Activated CD4-positive, alpha-beta T cell treated with anti-CD3 and anti-CD28 coated beads, Interleukin-2, amount 50 U/mL, for 1 hour (primary cell): Measurements from ENCODE around the gene PWP2.
A peak's percentile ranks its signal among the peaks of the same experiment; 100 is the strongest.
"Not testable (repeated sequence)": the region's sequence is repeated elsewhere in the genome, so short reads cannot be mapped to it uniquely, and the experiment has no call there.

Source experiments
- DNase-seq: peaks from one replicate; pipeline ENCODE4 v3.0.0-alpha.2; 2020

PWP2 gene

DNA sequence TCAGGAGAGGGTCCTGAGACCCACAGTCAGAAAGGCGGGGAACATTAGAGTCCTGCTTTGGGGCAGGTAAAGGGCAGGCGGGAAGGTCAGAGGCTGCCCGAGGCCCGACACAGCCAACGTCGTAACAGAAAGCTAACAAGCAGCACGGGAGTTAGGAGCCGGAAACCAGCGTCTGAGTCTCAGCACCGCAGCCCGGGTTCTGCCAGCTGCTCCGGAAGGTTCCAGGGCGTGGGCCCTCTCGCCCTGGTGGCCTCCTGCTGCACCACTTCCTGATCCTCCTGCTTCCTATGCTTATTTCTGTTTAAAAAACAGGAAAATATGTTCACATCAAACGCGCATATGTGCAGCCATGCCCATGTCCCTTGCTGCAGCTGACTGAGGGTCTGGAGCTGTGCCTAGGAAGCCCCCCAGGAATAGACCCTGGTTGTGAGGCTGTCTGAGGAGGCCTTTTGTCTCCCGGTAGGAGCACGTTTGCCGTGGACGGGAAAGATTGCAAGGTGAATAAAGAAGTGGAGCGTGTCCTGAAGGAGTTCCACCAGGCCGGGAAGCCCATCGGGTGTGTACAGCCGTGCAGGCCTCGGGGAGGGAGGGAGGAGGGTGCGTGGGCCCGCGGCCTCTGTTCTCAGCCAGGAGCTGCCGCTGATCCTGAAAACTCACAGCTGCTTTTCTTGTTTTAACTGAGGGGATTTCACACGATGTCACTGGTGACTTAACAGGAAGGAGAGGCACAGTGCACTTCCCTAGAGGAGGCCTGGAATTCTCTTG lies 32.8 kb downstream of the PWP2 start:
- DNase-seq: peak; percentile 0

DNA sequence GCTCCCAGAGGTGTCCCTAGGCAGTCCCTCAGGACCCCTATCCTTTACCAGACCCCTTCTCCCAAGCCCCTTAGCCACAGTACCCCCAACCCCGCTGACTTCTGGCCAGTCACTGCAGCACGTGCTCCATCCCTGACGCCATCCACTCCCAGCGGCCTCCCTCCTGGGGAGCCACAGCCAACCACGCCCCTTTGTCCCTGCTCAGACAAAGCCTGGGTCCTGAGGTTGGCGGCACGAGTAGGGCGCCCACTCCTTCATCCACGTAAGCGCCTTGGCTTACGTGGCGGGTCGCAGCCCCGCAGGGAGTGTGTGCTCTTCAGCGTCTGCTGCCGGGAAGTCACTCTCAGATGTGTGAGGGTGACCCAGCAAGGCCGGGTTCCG lies 33.3 kb downstream of the PWP2 start:
- DNase-seq: not testable (repeated sequence)

DNA sequence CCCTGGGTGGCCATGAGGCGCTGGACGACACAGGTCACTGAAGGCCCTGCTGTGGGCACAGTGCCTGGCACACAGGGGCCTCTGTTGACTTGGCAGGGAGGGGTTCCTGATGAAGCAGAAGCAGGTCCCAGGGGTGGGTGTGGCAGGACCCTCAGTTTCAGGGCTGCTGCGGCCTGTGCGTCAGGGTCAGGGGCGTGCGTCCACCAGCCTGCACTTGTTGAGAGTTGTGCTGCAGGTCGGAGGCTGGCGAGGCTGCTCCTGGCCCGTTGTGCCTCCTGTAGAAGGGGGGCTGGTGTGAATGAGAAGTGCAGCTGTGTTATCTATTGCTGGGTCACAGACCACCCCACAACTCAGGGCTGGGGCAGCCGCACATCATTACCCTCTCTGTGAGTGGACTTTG lies 35.3 kb downstream of the PWP2 start:
- DNase-seq: not testable (repeated sequence)

DNA sequence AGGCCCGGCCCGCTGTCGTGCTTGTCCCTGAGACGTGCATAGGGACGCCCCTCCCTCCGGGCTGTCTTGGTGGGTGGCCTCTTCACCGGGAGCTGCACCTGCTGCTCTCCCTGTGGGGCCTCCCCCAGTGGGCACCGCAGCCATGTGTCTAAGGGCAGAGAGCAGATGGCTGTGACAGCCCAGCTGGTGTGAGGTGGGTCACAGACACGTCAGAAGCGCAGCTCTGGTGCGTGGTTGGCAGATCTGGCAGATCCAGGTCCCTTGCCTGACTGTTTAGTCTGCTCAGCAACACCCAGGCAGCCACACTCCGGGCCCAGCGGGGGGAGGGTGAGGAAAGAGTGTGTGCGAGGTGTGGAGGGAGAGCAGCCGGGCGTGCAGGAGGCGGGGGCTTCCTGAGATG lies 36.2 kb downstream of the PWP2 start:
- DNase-seq: not testable (repeated sequence)

DNA sequence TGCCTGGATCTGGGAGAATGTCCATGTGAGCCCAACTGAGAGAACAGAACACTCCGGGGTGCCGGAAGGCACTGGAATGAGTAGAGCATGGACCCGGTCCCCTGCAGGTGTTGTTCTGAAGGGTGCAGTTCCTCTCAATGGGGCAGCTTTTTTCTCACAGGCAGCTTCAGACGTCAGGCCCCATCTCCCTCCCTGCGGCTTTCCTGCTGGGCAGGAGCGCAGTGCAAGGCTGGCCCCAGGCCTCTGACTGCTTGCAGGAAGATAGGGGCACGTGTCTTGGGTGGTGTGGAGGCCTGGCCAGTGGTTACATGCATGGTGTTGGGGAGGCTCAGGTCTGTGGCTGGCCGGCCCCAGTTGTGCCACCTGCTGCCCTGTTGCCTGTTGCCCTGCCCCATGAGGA lies 36.8 kb downstream of the PWP2 start:
- not testable (repeated sequence) for DNase-seq

DNA sequence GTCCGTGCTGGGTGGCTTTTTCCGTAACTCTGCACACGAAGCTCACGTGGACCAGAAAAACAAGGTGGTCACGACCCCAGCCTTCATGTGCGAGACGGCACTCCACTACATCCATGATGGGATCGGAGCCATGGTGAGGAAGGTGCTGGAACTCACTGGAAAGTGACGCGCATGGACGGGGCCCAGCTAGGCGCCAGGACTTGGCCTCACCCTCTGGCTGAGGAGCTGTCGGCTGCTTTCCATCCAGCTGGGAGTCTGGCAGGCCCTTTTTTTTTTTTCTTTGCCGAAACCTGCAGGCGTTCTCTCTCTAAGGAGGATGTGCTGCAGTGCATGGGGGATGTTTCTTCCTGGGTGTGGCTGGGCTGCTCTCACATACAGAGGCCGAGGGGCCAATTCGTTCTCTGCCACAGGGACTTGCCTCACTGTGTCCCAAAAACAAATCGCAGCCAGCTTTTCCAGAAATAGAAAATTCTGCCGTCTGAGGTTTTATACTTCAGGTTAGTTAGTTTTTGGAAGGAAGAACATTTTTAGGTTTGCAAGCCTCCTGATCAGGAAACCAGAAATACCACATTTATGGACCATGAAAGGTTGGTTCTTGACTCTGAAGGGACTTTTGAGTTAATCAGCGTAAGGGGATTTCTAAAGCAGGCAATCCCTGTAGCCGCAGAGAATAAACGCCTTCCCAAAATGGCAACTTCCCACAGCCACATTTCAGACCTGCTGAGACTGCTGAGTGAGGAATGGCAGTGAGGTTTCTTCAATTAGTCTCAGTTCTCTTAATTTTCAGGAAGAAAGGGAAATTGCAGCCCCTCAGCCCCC lies 37.8 kb downstream of the PWP2 start:
- DNase-seq: not testable (repeated sequence)

DNA sequence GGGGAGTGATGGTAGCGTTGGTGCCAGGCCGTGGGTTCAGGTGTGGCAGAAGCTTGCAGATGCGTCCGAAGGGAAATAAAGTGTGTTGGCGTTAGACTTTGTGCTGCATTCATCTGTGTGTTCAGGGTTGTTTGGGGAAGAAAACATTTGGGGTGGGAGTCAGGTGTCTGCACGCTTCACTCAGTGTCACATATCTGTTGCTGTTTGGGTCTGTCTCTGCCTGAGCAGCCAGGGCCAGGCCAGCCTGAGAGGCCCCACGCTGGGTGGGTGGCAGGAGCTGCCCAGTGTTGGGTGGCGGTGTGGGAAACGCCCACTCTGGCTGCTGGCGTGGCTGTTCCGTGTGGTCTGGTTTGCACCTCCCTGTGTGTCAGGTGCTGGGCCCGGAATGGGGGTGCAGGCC lies 38.4 kb downstream of the PWP2 start:
- not testable (repeated sequence) for DNase-seq

DNA sequence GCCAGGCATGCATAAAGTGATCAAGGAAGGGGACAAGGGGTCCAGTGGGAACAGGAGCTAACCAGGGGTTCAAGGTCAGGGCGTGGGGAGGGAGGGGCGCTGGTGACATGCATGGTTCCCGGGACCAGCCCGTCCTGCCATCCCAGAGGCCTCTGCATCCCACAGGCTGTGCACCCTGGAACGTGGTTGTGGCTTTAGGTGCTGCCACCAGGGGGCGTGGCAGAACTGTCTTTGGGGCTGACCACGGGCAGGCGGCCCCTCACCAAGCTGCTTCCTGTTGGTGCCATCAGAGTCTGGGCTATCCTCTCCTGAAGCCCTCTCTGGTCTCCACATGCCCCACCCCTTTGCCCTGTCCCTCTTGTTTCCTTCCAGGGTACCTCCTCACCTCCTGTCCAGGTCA lies 39.9 kb downstream of the PWP2 start:
- DNase-seq: not testable (repeated sequence)

DNA sequence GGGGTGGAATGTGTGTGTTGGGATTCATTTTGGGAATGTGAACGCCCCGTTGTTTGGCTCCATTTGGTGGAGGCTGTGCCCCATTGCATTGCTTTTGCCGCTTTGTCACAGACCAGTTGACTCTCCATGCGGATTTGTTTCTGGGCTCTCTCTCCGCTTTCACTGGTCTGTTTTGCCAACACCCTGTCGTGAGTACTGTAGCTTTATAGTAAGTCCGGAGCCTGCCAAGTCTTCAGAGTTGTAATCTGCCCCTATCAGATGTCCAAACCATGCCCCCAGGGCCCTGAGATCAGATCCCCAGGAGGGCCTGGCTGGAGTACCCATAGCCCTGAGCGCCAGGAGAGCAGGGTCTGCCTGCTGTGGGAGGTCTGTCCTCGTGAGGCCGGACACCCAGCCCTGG lies 43.1 kb downstream of the PWP2 start:
- not testable (repeated sequence) for DNase-seq

DNA sequence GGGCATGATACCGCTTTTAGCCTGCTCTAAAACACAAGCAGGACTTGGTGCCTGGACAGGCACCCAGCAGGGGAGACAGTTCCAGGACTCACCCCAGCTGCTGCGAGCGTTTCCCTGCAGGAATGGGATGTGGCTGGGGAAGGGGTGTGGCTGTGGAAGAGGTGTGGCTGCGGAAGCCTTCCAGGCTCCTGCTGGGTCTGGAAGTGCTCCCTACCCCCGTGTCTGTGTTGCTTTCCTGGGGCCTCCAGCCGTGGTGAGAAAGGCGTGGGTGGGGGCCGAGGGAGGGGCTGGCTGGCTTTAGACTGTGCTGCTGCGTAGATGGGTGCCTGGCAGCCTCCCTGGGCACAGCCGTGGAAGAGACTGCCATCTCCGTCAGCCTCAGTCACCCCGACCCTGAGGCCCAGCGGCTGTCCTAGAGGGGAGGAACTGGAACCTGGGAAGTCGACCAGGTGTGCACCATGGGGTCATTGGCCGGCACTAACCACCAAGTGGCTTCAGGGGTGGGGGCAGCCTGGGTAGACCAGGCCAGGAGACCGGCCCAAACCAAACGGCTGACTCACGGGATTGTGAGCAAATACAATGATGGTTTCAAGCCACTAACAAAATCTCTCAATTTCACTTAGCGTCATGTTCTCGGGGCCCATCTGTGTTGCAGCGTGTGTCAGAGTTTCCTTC lies 46.2 kb downstream of the PWP2 start:
- DNase-seq: not testable (repeated sequence)

DNA sequence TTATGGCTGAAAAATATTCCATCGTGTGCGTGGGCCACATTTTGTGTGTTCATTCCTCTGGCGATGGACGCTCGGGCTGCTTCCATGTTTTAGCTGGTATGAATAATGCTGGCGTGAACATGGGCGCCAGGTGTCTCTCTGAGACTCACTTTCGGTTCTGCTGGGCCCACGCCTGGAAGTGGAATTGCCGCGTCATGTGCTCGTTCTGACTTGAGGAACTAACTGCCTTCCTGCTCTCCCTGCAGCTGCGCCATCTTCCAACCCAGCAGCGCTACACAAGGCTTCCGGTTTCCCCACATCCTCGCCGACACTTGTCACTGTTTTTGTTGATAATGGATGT lies 46.7 kb downstream of the PWP2 start:
- DNase-seq: peak; percentile 36

DNA sequence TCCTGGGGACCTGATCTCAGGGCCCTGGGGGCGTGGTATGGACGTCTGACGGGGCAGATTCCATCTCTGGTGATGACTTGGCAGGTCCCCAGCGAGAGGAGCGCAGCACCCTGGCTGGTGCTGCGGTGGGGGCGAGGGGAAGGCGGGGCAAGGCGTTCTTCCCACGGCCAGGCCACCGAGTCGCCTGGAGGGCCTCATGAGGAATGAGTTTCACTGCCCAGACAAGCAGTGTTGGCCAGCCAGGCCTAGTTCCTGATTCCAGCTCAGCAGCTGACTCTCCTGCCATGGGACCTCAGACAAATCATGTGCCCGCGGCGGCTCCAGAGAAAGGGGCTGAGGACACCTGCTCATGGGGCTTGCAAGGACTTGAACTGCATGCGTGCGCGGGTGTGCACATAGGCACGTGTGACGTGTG lies 47.6 kb downstream of the PWP2 start:
- DNase-seq: not testable (repeated sequence)

DNA sequence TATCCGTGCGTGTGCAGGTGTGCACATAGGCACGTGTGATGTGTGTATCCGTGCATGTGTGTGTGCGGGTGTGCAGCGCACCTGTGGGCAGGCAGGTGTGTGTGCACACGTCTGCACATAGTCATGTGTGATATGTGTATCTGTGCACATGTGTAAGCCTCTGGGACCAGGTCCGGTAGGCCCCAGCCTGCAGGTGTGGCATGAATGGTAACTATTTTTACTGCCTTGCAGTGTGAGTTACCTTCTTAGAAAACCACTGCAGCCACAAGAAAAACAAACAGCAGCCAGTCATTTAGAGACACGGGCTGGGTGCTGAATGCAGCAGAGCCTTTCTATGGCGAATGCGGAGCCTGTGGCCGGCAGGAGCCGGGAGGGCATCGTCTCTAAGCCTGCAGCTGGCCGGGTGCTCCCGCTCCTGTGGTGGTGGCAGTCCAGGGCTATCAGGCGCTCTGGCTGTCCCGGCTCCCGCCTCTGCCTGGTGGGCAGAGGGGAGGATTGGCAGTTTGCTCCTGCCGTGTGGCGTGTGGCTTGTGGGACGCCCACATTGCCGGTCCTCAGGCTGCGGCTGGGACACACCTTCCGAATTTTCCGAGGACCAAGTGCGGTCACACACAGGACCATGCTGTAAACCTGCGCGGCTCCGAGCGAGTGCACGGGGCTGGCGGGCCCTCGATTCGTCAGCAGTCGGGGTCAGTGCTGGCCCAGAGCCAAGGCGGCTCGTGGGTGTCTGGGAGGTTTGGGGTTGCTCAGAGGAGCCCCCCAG lies 48.2 kb downstream of the PWP2 start:
- DNase-seq: not testable (repeated sequence)

DNA sequence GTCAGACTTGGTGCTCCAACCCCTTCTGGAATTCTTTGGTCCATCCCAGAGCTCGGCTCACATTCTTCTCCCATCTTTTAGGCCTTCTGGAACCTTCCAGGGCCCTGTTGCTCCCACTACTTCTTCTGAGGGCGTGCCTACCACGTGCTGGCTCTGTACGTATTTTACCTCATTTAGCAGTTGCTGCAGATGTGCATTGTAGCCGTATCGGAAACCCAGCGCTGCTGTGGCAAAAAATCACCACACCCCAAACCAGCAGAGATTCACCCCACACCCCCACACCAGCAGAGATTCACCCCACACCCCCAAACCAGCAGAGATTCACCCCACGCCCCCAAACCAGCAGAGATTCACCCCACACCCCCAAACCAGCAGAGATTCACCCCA lies 48.8 kb downstream of the PWP2 start:
- DNase-seq: not testable (repeated sequence)

DNA sequence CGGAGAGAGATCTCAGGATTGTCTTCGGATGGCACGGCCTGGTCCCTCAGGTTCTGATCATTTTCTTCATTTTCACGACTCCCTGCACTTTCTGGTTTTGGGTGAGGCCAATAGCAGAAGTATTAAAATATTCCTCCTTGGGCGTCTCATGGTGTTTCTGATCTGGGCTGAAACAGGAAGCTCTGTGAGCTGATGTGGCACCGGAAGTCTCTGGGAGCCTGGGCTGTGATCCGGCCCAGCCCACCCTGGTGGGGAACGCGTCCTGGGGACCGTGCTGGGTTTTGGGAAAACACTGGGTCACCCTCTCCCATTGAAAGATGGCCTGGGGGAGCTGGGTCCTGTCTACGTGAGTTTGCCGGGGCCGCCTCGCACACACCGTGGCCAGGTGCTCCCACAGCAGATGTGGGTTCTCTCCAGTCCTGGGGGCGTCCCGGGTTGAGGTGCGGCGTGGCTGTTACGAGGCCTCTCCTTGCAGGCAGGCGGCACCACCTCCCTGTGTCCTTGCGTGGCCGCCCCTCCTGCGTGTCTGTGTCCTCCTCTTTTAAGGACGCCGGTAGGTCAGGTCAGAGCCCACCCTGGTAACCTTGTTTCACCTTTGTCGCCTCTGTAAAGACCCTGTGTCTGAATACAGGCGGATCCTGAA lies 50.4 kb downstream of the PWP2 start:
- DNase-seq: not testable (repeated sequence)

DNA sequence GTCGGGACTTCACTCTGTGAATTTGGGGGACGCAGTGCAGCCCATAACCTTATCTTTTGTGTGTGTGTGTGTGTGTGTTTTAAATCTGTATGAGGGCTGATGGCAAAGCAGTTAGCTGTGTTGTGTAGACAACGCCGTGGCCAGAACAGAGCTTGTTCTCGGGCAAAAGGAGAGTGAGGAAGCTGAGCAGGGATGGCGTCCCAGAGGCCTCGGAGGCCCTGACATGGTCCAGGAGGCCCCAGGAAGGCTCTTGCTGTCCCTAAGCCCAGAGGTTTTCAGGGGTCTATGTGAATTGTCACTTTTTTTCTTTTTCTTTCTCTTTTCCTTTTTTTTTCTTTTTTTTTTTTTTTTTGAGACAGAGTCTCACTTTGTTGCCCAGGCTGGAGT lies 50.9 kb downstream of the PWP2 start:
- DNase-seq: not testable (repeated sequence)

DNA sequence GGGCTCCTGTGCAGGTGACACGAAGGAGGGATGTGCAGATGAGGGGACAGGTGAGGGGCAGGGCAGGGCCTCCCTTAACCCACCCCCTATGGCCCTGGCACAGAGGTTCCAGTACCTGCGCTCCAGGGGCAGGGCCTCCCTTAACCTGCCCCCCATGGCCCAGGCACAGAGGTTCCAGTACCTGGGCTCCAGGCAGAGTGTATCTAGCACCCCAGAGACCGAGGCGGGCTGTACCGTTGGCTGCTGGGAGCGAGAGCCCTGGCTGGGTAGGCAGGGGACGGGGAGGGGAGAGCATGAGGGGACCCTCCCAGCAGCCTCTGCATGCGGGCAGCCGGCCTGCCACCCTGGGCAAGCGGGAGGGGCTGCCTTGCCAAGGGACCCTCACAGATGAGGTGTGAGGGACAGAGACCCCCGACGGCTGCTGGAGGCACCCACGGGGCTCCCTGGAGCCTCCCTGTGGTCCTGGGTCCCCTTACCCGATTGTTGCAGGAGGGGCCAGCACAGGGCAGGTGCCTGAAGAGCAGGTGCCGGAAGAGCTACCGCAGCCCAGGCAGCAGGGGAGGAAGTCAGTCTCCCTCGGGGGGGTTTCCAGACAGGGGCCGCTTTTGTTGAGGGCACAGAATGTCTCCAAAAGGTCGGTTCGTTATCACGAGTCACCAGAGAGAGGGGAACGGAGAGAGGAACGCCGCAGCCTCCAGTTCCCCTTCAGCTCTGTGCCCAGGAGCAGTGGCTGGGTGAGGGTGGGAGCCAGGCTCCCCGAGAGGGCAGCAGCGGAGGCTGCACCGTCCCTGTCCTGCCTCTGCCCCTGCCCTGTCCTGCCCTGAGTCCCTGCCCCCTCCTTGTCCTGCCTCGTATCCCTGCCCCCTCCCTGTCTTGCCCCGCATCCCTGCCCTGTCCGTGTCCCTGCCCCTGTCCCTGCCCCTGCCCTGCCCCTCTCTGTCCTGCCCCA lies 52.4 kb downstream of the PWP2 start:
- peak; percentile 0 for DNase-seq

DNA sequence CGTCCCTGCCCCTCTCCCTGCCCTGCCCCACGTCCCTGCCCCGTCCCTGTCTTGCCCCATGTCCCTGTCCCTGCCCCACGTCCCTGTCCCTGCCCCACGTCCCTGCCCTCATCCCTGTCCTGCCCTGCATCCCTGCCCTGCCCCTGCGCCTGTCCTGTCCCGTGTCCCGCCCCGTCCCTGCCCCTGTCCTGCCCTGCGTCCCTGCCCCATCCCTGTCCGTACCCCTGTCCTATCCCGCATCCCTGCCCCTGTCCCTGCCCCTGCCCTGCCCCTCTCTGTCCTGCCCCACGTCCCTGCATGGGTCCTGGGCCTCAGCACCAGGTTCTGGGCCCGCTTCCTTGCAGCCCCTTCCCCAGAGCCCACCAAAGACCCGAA lies 53.1 kb downstream of the PWP2 start:
- DNase-seq: not testable (repeated sequence)

DNA sequence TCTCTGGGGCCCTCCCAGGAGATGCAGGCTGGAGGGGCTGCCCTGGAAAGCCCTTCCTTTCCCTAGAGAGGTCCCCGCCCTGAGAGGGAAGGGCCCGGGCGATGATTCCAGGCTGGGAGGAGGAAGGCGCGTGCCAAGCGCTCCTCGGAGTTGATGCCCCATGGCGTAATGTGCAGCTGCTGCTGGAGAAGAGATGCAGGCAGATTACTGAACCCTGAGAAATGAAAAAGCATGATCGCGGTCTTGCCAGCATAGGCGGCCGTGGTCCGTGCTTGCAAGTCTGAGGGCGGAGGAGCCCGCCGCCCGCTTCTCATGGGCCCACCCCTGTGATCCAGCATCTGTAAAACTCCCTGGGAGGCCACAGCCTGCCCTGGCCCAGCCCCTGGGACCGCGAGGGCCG lies 53.6 kb downstream of the PWP2 start:
- not testable (repeated sequence) for DNase-seq

DNA sequence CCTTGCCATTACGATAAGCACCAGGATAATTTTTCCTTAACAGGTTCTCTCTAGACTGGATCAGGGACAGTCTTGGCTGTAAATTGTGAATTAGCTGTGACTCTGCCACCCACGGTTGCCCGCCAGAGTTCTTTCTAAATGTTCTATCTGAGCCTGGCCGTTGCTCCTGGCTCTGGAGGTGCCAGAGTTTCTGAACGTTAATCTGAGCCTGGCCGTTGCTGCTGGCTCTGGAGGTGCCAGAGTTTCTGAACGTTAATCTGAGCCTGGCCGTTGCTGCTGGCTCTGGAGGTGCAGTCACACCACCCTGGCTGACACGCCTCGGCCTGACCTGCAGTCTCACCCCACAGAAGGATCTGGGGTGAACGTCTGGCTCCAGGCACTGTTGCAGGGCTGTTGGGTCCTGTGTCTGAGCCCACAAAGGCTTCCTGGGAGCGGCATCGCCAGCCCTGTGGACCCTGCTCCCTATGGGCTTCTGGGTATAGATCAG lies 56.0 kb downstream of the PWP2 start:
- not testable (repeated sequence) for DNase-seq

DNA sequence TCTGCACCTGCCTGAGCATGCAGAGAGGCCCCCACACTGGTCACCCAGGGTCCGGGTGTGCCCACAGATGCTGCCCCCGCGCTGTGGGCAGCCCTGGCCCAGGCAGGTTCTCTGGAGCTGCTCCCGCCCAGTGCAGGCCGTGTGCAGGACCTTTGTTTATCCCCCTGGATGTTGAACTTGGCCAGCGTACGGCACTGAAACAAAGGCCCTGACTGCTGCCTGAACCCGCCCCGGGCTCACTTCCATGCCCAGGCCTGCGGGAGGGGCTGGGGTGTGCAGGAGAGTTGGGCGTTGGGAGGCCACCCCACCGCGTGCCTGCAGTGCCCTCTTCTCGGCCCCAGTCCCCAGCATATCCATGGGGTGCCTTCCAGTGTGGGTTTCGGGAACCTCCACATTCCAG lies 58.7 kb downstream of the PWP2 start:
- not testable (repeated sequence) for DNase-seq
